Loucy (cell line): Measurements from ENCODE around the gene IL1RAPL2.
A peak's percentile ranks its signal among the peaks of the same experiment; 100 is the strongest.

ENCODE experiments used
- EZH2phosphoT487 ChIP-seq: fragments of 200-600 bp; IDR thresholded peaks from 2 replicates; pipeline ENCODE4 v1.6.1; 2018; ENCODE audit warnings: antibody characterized with exemption, mild to moderate bottlenecking, moderate library complexity, borderline replicate concordance
- TF ChIP-seq, protein P1 (sequence below): fragments of 200-600 bp; sonication (generic); conservative IDR thresholded peaks from 2 replicates; pipeline ENCODE4 v1.5.1; 2014; ENCODE audit warnings: mild to moderate bottlenecking, antibody characterized with exemption, low read length

- TF ChIP-seq, protein P1, sequence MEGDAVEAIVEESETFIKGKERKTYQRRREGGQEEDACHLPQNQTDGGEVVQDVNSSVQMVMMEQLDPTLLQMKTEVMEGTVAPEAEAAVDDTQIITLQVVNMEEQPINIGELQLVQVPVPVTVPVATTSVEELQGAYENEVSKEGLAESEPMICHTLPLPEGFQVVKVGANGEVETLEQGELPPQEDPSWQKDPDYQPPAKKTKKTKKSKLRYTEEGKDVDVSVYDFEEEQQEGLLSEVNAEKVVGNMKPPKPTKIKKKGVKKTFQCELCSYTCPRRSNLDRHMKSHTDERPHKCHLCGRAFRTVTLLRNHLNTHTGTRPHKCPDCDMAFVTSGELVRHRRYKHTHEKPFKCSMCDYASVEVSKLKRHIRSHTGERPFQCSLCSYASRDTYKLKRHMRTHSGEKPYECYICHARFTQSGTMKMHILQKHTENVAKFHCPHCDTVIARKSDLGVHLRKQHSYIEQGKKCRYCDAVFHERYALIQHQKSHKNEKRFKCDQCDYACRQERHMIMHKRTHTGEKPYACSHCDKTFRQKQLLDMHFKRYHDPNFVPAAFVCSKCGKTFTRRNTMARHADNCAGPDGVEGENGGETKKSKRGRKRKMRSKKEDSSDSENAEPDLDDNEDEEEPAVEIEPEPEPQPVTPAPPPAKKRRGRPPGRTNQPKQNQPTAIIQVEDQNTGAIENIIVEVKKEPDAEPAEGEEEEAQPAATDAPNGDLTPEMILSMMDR, result peak; percentile 72
- TF ChIP-seq EZH2phosphoT487, result no peak
These were observed 624.4 kb downstream of the IL1RAPL2 start for GRCh38 chrX:105190252-105190853.
